ENCODE data around the gene LMF2.
"Not testable (repeated sequence)": the region's sequence is repeated elsewhere in the genome, so short reads cannot be mapped to it uniquely, and the experiment has no call there.

Gene LMF2, protein sequence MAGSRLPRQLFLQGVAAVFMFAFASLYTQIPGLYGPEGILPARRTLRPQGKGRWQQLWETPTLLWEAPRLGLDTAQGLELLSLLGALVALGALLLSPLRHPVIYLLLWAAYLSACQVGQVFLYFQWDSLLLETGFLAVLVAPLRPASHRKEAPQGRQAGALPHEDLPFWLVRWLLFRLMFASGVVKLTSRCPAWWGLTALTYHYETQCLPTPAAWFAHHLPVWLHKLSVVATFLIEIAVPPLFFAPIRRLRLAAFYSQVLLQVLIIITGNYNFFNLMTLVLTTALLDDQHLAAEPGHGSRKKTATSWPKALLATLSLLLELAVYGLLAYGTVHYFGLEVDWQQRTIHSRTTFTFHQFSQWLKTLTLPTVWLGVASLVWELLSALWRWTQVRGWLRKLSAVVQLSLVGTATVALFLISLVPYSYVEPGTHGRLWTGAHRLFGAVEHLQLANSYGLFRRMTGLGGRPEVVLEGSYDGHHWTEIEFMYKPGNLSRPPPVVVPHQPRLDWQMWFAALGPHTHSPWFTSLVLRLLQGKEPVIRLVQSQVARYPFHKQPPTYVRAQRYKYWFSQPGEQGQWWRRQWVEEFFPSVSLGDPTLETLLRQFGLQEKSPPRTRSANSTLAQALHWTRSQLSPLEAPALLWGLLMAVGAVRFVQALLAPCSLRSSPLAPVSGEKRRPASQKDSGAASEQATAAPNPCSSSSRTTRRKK

GRCh38 chr22:50507421-50507990, at the start of gene LMF2:
LMF2 (minus strand) TSS chr22:50507702; CDS start chr22:50507675, 27 bp downstream.
- DNase-seq (ENCODE audit: low read depth): peak; percentile 90

GRCh38 chr22:50556703-50557102, 49.2 kb upstream of the LMF2 start:
- DNase-seq (ENCODE audit: low read depth): no peak

- no peak for DNase-seq (ENCODE audit: low read depth)
Measured at GRCh38 chr22:50553310-50553709, 45.8 kb upstream of the LMF2 start.

- DNase-seq (ENCODE audit: low read depth): no peak
Measured at GRCh38 chr22:50551160-50551752, 43.8 kb upstream of the LMF2 start.

- no peak for DNase-seq (ENCODE audit: low read depth)
Measured at GRCh38 chr22:50550395-50550794, 42.9 kb upstream of the LMF2 start.

DNA sequence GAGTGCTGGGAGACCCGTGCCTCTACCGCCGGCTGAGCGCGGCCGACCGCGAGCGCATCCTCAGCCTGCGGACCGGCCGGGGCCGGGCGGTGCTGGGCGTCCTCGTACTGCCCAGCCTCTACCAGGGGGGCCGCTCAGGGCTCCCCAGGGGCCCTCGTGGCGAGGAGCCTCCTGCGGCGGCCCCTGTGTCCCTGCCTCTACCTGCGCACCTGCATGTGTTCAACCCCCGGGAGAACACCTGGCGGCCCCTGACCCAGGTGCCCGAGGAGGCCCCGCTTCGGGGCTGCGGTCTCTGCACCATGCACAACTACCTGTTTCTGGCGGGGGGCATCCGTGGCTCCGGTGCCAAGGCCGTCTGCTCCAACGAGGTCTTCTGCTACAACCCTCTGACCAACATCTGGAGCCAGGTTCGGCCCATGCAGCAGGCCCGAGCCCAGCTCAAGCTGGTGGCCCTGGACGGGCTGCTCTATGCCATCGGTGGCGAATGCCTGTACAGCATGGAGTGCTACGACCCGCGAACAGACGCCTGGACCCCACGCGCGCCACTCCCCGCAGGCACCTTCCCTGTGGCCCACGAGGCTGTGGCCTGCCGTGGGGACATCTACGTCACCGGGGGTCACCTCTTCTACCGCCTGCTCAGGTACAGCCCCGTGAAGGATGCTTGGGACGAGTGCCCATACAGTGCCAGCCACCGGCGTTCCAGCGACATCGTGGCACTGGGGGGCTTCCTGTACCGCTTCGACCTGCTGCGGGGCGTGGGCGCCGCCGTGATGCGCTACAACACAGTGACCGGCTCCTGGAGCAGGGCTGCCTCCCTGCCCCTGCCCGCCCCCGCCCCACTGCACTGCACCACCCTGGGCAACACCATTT, 41.7 kb upstream of the LMF2 start:
- DNase-seq (ENCODE audit: low read depth): no peak

DNA sequence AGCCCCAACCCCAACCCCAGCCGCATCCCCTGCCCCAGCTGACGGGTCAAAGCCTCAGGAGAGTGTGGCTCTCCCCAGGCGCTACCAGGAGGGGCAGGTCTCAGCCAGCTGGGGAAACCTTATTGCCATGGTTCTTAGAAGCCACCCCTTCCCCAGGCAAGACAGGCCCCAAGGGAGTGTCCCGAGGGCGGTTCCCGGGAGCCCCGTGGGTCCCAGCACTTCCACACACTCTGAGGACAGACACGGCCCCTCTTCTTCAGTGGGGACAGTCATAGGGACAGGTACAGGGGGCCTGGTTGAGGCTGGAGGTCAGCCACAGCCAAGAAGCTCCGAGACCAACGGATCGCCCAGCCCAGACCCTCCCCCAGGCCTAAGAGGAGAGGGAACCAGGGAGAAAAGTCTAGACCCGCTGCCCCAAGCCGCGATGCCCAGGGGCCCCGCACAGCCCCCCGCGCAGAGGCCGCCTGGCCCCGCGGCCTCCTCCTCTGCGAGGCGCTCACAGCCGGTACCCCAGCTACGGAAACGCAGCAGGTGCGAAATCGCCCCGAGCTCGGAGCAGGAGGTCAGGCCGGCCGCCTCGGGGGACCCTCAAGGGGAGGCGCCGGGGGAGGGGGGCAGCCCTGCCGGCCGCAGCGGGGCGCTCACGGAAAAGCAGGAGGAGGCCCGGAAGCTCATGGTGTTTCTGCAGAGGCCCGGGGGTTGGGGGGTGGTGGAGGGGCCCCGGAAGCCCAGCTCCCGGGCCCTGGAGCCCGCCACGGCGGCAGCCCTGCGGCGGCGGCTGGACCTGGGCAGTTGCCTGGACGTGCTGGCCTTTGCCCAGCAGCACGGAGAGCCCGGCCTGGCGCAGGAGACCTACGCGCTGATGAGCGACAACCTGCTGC, 40.8 kb upstream of the LMF2 start:
- DNase-seq (ENCODE audit: low read depth): peak; percentile 44

- no peak for DNase-seq (ENCODE audit: low read depth)
Measured at GRCh38 chr22:50547263-50547985, 39.9 kb upstream of the LMF2 start.

DNA sequence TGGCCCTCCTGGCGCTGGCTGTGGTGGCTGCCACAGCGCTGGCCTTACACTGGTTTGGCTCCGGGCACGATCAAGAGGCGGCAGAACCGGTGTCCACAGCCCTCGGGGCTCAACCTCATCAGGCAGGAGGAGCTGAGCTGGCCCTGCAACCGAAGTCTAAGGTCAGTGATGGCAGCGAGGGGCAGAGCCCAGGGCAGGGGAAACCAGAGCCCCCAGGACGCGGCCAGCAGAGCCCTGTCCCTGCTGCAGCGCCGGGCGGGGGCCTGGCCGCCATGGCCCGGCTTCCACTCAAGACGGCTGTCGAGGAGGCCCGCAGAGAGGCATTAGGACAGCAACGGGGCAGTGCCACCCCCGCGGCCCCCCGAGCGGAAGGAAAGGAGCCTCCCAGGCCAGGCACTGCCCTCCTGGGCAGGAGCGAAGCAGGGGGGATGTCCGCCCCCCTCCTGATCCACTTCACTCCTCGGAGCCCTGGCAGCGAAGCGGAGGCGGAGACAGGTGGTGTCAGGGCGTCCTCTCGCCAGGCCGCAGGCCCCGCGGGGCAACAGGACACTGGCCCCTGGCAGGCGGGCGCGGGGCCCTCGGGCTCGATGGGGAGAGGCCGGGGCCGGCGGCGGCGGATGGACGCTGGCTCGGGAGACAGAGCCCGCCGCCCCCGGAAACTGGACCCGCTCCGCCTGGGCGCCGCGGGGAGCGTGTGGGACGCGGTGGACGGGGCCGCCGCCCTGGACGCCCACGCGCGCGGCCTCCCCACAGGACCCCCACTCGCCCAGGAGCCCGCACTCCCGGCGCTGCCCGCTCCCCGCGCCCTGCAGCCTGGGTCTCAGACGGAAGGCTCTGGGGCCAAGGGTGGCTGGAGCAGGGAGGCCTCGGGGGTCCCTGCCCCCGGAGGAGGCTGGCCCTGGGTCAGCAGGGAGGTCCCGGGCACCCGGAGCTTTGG, 39.1 kb upstream of the LMF2 start:
- no peak for DNase-seq (ENCODE audit: low read depth)

GRCh38 chr22:50545522-50546325, 38.2 kb upstream of the LMF2 start, which contains the start of gene KLHDC7B:
KLHDC7B (plus strand) TSS chr22:50545899; CDS start chr22:50546244, 345 bp downstream.
- no peak for DNase-seq (ENCODE audit: low read depth)

GRCh38 chr22:50544746-50545253, 37.3 kb upstream of the LMF2 start:
- no peak for DNase-seq (ENCODE audit: low read depth)

- peak; percentile 80 for DNase-seq (ENCODE audit: low read depth)
Measured at GRCh38 chr22:50544078-50544745, 36.7 kb upstream of the LMF2 start.

GRCh38 chr22:50542416-50542927, 35.0 kb upstream of the LMF2 start:
- no peak for DNase-seq (ENCODE audit: low read depth)

- not testable (repeated sequence) for DNase-seq (ENCODE audit: low read depth)
Measured at GRCh38 chr22:50541667-50542026, 34.1 kb upstream of the LMF2 start.

DNA sequence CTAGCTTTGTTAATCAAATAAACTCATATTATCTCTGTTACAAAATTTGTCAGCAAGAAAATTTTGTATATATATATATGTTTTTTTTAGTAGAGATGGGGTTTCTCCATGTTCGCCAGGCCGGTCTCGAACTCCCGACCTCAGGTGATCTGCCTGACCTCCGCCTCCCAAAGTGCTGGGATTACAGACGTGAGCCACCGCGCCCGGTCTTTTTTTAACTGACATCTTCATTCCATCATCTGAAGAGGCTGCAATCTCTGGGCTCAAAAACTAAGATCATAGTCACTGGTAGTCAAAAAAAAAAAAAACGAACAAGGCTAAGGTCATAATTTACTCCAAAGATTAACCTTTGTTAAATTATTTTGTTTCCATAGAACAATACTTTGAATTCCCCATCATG, 32.9 kb upstream of the LMF2 start:
- DNase-seq (ENCODE audit: low read depth): no peak

DNA sequence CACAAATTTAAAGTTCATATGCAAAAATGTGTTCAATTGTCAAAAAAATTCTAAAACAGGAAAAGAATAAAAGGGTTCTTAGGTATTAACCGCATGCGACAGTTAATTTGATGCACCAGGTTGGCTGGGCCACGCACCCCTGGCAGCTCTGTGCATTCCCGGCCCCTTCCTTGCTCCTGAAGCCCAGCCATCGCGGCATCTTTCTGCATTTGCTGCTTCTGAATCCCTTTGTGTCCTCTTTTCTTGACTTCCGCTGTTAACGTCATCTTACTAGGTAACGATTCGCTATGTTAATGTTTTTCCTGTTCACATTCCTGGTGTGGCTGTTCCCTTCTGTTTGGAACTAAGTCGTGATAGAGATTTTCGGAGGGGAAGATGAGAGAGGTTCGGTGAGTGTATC, 30.3 kb upstream of the LMF2 start:
- no peak for DNase-seq (ENCODE audit: low read depth)

DNA sequence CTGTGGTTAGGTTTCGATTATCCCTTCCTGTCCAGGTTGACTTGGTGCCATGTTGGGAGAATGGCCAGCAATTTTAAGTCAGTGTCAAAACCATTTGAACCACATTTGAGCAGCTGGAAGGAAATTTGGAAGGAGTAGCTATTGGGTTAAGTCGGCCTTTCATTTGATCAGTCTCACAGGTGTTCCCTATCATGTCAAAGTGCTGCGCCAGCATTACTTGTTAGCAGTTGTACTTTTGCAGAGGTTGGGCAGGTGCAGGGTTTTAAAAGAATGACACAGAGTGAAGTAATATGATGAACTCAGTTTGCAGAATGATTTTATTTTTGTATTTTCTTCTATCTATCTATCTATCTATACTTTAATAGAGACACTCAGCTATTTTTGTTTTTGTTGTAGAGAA, 28.7 kb upstream of the LMF2 start:
- no peak for DNase-seq (ENCODE audit: low read depth)

Data from stimulated activated CD4-positive, alpha-beta T cell treated with anti-CD3 and anti-CD28 coated beads, Interleukin-2, amount 100 ng/mL, for 4 hours (primary cell).